ENCODE data around the gene TSPAN15. TPM values are rescaled to one million over a fixed set of nuclear protein-coding genes. Genes with fewer than 3 reads are reported as not detected.

The TSPAN15 gene
- total and polyA plus RNA-seq, 9 donors, result 2.8 to 13.7 (median 5.6) TPM

DNA sequence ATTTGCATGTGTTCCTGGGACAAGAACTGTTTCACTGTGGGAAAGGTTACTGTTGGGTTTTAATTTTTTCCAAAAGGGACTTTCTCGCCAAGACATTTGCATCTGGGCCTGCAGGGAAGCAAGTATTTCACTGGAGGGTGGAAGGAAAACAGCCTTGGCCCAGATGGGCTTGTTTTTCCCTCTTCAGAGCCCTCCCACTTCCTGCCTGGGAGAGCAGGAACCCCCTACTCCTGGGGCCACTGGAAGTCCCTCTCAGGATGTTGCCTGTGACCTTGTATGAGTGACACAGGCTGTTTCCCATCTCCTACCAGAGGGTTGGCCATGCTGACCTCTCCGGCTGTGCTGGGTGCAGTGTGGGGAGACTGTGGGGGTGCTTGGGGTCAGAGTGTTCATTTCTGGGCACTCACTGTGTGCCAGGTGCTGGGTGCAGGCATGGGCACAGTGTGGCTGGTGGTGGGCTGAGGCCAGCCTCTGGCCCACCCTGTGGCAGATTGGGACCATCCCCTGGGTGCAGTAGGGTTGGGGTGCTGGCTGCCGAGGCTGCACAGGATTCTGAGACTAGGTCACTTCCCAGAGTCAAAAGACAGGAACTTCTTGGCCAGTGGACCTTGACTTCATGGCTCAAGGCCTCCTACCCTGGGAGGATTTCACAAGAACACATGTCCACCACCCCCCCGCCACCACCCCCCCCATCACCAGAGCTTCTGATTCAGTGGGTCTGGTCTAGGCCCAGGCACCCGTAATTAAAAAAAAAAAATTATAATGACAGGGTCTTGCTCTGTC is 10.2 kb downstream of the TSPAN15 start:
- 74 to 77% (median 75%) methylated on average over 5 of the region's 5 CpGs for WGBS, 3 donors
- intact Hi-C loops (cut with DNase I), result no loop called here
- Histone ChIP-seq H3K27me3 (no peaks in the 10 kb centered on the region), H3K27ac (no peak overlapping the region), H3K36me3 (no peaks in the 10 kb centered on the region), H3K4me1 (ENCODE audit: insufficient read depth) (no peaks in the 10 kb centered on the region), H3K9me3 (no peaks in the 10 kb centered on the region), H3K4me3 (no peak overlapping the region)
- DNase-seq, result no peak
- TF ChIP-seq, protein P1, sequence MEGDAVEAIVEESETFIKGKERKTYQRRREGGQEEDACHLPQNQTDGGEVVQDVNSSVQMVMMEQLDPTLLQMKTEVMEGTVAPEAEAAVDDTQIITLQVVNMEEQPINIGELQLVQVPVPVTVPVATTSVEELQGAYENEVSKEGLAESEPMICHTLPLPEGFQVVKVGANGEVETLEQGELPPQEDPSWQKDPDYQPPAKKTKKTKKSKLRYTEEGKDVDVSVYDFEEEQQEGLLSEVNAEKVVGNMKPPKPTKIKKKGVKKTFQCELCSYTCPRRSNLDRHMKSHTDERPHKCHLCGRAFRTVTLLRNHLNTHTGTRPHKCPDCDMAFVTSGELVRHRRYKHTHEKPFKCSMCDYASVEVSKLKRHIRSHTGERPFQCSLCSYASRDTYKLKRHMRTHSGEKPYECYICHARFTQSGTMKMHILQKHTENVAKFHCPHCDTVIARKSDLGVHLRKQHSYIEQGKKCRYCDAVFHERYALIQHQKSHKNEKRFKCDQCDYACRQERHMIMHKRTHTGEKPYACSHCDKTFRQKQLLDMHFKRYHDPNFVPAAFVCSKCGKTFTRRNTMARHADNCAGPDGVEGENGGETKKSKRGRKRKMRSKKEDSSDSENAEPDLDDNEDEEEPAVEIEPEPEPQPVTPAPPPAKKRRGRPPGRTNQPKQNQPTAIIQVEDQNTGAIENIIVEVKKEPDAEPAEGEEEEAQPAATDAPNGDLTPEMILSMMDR (IDR thresholded peaks at IDR 0.05), result no peak
- TF ChIP-seq EP300 (IDR thresholded peaks at IDR 0.05) (no peak), POLR2A (IDR thresholded peaks at IDR 0.05) (no peak)

DNA sequence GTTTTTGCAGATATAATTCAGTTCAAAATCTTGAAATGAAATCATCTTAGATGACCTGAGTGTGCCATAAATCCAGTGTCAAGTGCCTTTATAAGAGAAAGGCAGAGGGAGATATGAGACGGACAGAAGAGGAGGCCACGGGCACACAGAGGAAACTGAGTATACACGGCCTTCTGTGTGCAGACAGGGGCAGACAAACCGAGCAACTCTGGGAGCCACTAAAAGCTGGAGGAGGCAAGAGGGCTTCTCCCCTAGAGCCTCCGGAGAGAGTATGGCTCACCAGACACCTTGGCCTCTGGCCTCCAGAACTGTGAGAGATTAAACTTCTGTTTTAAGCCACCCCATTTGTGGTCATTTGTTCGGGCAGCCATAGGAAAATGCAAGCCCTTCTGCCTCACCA is 12.6 kb downstream of the TSPAN15 start:
- WGBS, 3 donors, result 67 to 68% (median 68%) methylated on average over 6 of the region's 6 CpGs
- Histone ChIP-seq H3K4me3 (no peak overlapping the region), H3K4me1 (ENCODE audit: insufficient read depth) (no peaks in the 10 kb centered on the region), H3K9me3 (no peaks in the 10 kb centered on the region), H3K27me3 (no peaks in the 10 kb centered on the region), H3K27ac (no peak overlapping the region), H3K36me3 (no peaks in the 10 kb centered on the region)
- intact Hi-C loops (cut with DNase I), result no loop called here
- TF ChIP-seq EP300 (IDR thresholded peaks at IDR 0.05) (no peak), POLR2A (IDR thresholded peaks at IDR 0.05) (no peak)
- TF ChIP-seq, protein P1 (IDR thresholded peaks at IDR 0.05), result no peak
- no peak for DNase-seq

DNA sequence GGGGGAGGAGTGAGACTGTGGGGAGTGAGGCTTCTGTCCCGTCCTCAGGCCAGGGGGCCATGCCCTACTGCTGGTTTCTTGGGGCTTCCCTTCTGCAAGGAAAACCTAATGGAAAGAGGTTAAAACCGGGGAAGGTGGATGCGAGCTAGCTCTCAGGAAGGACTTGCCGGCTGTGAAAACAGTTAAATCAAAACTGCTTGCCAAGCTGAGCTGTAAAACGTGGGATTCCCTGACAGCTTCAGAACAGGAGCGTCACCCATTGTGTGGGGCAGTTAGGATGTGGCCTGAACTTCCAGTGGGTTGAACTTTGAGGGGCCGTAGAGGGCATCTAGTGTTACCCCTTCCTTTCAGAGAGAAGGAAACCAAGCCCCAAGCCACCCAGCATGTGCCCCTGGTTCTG is 13.1 kb downstream of the TSPAN15 start:
- H3K4me1 ChIP-seq (ENCODE audit: insufficient read depth), result no peaks in the 10 kb centered on the region
- H3K27ac ChIP-seq, result no peak overlapping the region
- DNase-seq, result no peak
- H3K9me3 ChIP-seq, result no peaks in the 10 kb centered on the region
- TF ChIP-seq EP300 (IDR thresholded peaks at IDR 0.05), result no peak
- no peak for TF ChIP-seq POLR2A (IDR thresholded peaks at IDR 0.05)
- TF ChIP-seq, protein P1 (IDR thresholded peaks at IDR 0.05), result no peak
- no peak overlapping the region for H3K4me3 ChIP-seq
- H3K27me3 ChIP-seq, result no peaks in the 10 kb centered on the region
- intact Hi-C loops (cut with DNase I), result no loop called here
- 74 to 87% (median 86%) methylated on average over 7 of the region's 7 CpGs for WGBS, 3 donors
- H3K36me3 ChIP-seq, result no peaks in the 10 kb centered on the region

DNA sequence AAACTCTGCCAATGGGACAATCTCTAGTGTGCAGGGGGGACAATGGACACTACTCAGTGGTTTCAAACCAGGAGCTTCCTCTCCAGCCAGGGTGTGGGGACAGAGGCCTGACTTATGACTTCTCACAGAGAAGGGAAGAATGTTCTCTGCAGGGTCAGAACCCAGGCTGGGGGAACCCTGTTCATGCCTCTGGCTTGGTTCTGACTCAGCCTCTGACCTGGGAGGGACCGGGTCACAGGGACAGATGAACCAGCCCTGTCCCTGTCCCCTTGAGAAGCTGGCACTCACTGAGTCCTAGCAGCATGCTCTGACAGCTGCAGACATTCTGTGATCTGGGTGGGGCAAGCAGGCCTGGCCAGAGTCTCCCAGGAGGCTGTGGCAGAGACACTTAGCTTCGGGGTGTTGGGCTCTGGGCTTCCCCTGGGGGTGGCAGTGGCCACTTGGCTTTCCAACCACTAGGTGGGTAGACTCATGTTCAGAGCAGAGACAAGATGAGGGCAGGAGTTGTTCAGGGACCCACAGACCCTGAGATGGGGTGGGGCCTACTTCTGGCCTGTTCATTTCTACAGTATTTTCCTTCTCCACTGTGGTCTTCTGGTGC is 13.6 kb downstream of the TSPAN15 start:
- Histone ChIP-seq H3K27ac (no peak overlapping the region), H3K36me3 (no peaks in the 10 kb centered on the region), H3K4me1 (ENCODE audit: insufficient read depth) (no peaks in the 10 kb centered on the region), H3K27me3 (no peaks in the 10 kb centered on the region), H3K9me3 (no peaks in the 10 kb centered on the region), H3K4me3 (no peak overlapping the region)
- no peak for DNase-seq
- 73 to 85% (median 80%) methylated on average over 2 of the region's 2 CpGs for WGBS, 3 donors
- TF ChIP-seq, protein P1 (IDR thresholded peaks at IDR 0.05), result no peak
- TF ChIP-seq POLR2A (IDR thresholded peaks at IDR 0.05) (no peak), EP300 (IDR thresholded peaks at IDR 0.05) (no peak)
- intact Hi-C loops (cut with DNase I), result no loop called here
